Neural cell (in vitro differentiated cells): ENCODE measurements around the gene CAMK2D. TPM values are rescaled to one million over a fixed set of nuclear protein-coding genes. Genes with fewer than 3 reads are reported as not detected.

ENCODE experiments used
- H2AFZ ChIP-seq: fragments of 200-600, 300-800 bp; sonication (generic), shearing (Covaris generic); 2 replicates; pipeline ENCODE4 v1.6.0; 2014; ENCODE audit warnings: low read depth, mild to moderate bottlenecking, antibody characterized with exemption, low read length, moderate library complexity
- H3F3A ChIP-seq: fragments of 200-600 bp; shearing (Covaris generic); 2 replicates; pipeline ENCODE4 v1.6.1; 2016; ENCODE audit warnings: mild to moderate bottlenecking, moderate library complexity, mixed read lengths, antibody characterized with exemption, low read length; ENCODE audit not compliant: insufficient read depth, poor library complexity, severe bottlenecking
- H3K27ac ChIP-seq: fragments of 200-600, 300-800 bp; sonication (generic), shearing (Covaris generic); 2 replicates; pipeline ENCODE4 v1.5.1; 2014; ENCODE audit warnings: mild to moderate bottlenecking, low read length, moderate library complexity
- H3K27me3 ChIP-seq: fragments of 300-800, 200-600 bp; sonication (generic), shearing (Covaris generic); 2 replicates; pipeline ENCODE4 v1.6.0; 2014; ENCODE audit warnings: mild to moderate bottlenecking, low read depth, low read length, moderate library complexity; ENCODE audit not compliant: insufficient read depth
- H3K36me3 ChIP-seq: fragments of 300-800, 200-600 bp; sonication (generic), shearing (Covaris generic); 2 replicates; pipeline ENCODE4 v1.5.1; 2014; ENCODE audit warnings: mild to moderate bottlenecking, antibody characterized with exemption, low read length, moderate library complexity; ENCODE audit not compliant: insufficient read depth
- H3K4me2 ChIP-seq: fragments of 300-800, 200-600 bp; sonication (generic), shearing (Covaris generic); 2 replicates; pipeline ENCODE4 v1.6.0; 2014; ENCODE audit warnings: mild to moderate bottlenecking, low read length
- H3K4me3 ChIP-seq: fragments of 300-800, 200-600 bp; sonication (generic), shearing (Covaris generic); 2 replicates; pipeline ENCODE4 v1.5.1; 2014; ENCODE audit warnings: mild to moderate bottlenecking, low read length, moderate library complexity
- H3K79me2 ChIP-seq: fragments of 200-600 bp; shearing (Covaris generic); replicated peaks from 2 replicates; pipeline ENCODE4 v1.6.0; 2014; ENCODE audit warnings: mild to moderate bottlenecking, low read length, moderate library complexity; ENCODE audit not compliant: insufficient read depth
- H3K9ac ChIP-seq: fragments of 300-800, 200-600 bp; sonication (generic), shearing (Covaris generic); 2 replicates; pipeline ENCODE4 v1.6.1; 2016; ENCODE audit warnings: mild to moderate bottlenecking, low read length, mixed read lengths
- H3K9me2 ChIP-seq: fragments of 200-600 bp; shearing (Covaris generic); 2 replicates; pipeline ENCODE4 v1.6.1; 2016; ENCODE audit warnings: mild to moderate bottlenecking, low read length, mixed read lengths; ENCODE audit not compliant: insufficient read depth
- H3K9me3 ChIP-seq: fragments of 200-600, 300-800 bp; sonication (generic), shearing (Covaris generic); 2 replicates; pipeline ENCODE4 v1.6.1; 2016; ENCODE audit warnings: mild to moderate bottlenecking, mixed run types, low read length, moderate library complexity, mixed read lengths
- H4K20me1 ChIP-seq: fragments of 200-600 bp; shearing (Covaris generic); 2 replicates; pipeline ENCODE4 v1.6.1; 2016; ENCODE audit warnings: mild to moderate bottlenecking, mixed run types; ENCODE audit not compliant: insufficient read depth
- EP300 ChIP-seq: fragments of 450-650 bp; conservative IDR thresholded peaks from 2 replicates; pipeline ENCODE4 v1.6.1; 2014; ENCODE audit warnings: antibody characterized with exemption, mild to moderate bottlenecking, moderate library complexity; ENCODE audit not compliant: poor library complexity, severe bottlenecking
- EZH2 ChIP-seq: fragments of 200-600, 300-800 bp; shearing (Covaris generic), sonication (generic); IDR thresholded peaks from 2 replicates; pipeline ENCODE4 v1.6.1; 2014; ENCODE audit warnings: antibody characterized with exemption, low read length, borderline replicate concordance, mild to moderate bottlenecking; ENCODE audit not compliant: insufficient read depth, poor library complexity, severe bottlenecking
- MXI1 ChIP-seq: fragments of 450-650 bp; conservative IDR thresholded peaks from 2 replicates; pipeline ENCODE4 v1.6.1; 2014; ENCODE audit warnings: antibody characterized with exemption, mild to moderate bottlenecking; ENCODE audit not compliant: poor library complexity, severe bottlenecking
- POLR2AphosphoS5 ChIP-seq: IDR thresholded peaks from 2 replicates; pipeline ENCODE4 v1.6.1; 2012
- RAD21 ChIP-seq: fragments of 450-650 bp; conservative IDR thresholded peaks from 2 replicates; pipeline ENCODE4 v1.6.1; 2014; ENCODE audit warnings: antibody characterized with exemption, mild to moderate bottlenecking, moderate library complexity
- SMC3 ChIP-seq: fragments of 450-650 bp; conservative IDR thresholded peaks from 2 replicates; pipeline ENCODE4 v1.6.1; 2014; ENCODE audit warnings: antibody characterized with exemption, mild to moderate bottlenecking, moderate library complexity; ENCODE audit not compliant: poor library complexity
- TAF1 ChIP-seq: IDR thresholded peaks from 2 replicates; pipeline ENCODE4 v1.6.1; 2012; ENCODE audit warnings: low read depth
- polyA plus RNA-seq: library from polyadenylated mRNA; depleted of rRNA; stranded (reverse); fragments of >200 nt; gene quantifications from 2 replicates; pipeline ENCODE4 v1.2.3, GENCODE V29; 2014
- TF ChIP-seq, protein P1 (sequence below): IDR thresholded peaks from 2 replicates; pipeline ENCODE4 v1.6.1; 2012; ENCODE audit warnings: borderline replicate concordance
- TF ChIP-seq, protein P2 (sequence below): fragments of 450-650 bp; IDR thresholded peaks from 2 replicates; pipeline ENCODE4 v1.5.1; 2014; ENCODE audit warnings: antibody characterized with exemption, mild to moderate bottlenecking, moderate library complexity; ENCODE audit not compliant: poor library complexity, severe bottlenecking

The CAMK2D gene
- polyA plus RNA-seq, 1 donor from 2014 or later = 27.1 TPM

DNA sequence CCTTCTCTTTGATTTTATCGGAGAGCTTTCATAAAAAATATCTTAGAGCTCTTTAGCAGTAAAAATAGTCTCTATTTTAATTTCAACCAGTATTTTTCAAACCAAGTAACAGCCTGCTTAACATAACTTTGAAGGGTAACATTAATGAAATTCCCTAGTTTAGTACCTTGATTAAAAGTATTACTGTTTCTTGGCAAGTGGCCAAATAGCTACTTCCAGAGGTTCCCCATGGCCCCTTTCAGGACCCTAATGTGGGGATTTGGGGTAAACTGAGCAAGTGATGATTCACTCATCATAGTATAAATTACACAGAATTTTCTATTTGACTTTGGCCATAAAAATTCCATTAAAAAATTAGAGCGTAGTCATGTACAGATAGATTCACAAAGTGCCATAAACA is 211.0 kb downstream of the CAMK2D start:
- TF ChIP-seq, protein P1, sequence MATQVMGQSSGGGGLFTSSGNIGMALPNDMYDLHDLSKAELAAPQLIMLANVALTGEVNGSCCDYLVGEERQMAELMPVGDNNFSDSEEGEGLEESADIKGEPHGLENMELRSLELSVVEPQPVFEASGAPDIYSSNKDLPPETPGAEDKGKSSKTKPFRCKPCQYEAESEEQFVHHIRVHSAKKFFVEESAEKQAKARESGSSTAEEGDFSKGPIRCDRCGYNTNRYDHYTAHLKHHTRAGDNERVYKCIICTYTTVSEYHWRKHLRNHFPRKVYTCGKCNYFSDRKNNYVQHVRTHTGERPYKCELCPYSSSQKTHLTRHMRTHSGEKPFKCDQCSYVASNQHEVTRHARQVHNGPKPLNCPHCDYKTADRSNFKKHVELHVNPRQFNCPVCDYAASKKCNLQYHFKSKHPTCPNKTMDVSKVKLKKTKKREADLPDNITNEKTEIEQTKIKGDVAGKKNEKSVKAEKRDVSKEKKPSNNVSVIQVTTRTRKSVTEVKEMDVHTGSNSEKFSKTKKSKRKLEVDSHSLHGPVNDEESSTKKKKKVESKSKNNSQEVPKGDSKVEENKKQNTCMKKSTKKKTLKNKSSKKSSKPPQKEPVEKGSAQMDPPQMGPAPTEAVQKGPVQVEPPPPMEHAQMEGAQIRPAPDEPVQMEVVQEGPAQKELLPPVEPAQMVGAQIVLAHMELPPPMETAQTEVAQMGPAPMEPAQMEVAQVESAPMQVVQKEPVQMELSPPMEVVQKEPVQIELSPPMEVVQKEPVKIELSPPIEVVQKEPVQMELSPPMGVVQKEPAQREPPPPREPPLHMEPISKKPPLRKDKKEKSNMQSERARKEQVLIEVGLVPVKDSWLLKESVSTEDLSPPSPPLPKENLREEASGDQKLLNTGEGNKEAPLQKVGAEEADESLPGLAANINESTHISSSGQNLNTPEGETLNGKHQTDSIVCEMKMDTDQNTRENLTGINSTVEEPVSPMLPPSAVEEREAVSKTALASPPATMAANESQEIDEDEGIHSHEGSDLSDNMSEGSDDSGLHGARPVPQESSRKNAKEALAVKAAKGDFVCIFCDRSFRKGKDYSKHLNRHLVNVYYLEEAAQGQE = no peak
- TF ChIP-seq SMC3 (no peak), EZH2 (no peak), RAD21 (no peak), TAF1 (no peak), MXI1 (no peak), POLR2AphosphoS5 (no peak)
- TF ChIP-seq, protein P2, sequence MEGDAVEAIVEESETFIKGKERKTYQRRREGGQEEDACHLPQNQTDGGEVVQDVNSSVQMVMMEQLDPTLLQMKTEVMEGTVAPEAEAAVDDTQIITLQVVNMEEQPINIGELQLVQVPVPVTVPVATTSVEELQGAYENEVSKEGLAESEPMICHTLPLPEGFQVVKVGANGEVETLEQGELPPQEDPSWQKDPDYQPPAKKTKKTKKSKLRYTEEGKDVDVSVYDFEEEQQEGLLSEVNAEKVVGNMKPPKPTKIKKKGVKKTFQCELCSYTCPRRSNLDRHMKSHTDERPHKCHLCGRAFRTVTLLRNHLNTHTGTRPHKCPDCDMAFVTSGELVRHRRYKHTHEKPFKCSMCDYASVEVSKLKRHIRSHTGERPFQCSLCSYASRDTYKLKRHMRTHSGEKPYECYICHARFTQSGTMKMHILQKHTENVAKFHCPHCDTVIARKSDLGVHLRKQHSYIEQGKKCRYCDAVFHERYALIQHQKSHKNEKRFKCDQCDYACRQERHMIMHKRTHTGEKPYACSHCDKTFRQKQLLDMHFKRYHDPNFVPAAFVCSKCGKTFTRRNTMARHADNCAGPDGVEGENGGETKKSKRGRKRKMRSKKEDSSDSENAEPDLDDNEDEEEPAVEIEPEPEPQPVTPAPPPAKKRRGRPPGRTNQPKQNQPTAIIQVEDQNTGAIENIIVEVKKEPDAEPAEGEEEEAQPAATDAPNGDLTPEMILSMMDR = no peak
- Histone ChIP-seq H3K27me3 (no peaks in the 10 kb centered on the region), H3K36me3 (no peaks in the 10 kb centered on the region), H3K4me2 (no peak overlapping the region), H3K9me3 (no peaks in the 10 kb centered on the region), H2AFZ (no peak overlapping the region), H3K9ac (no peak overlapping the region), H3K27ac (no peak overlapping the region), H3K4me3 (no peak overlapping the region), H3K9me2 (no peaks in the 10 kb centered on the region), H4K20me1 (no peaks in the 10 kb centered on the region), H3F3A (no peaks in the 10 kb centered on the region), H3K79me2 (no peaks in the 10 kb centered on the region)

DNA sequence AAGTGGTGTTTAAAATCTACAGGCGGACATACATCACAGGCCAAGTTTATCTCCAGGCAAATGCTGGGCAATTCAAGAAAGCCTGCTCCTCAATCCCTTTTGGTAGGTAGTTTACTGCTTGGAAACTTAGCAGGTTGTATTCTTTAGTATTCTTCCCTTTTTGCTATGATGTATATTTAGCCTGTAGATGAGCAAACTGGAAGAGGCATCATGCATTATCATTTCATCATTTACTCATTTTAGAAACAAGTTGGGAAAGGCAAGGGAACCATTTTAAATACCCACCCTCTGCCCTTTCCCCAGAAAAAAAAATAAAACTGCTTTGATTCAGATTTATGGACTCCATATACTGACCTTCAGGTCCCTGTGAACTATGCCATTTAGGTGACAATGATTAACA is 213.2 kb downstream of the CAMK2D start:
- Histone ChIP-seq H3K27ac (no peak overlapping the region), H3K4me3 (no peak overlapping the region), H3K9me3 (no peaks in the 10 kb centered on the region), H3K4me2 (no peak overlapping the region), H3K27me3 (no peaks in the 10 kb centered on the region), H3K79me2 (no peaks in the 10 kb centered on the region), H3K9ac (no peak overlapping the region), H3F3A (no peaks in the 10 kb centered on the region), H2AFZ (no peak overlapping the region), H4K20me1 (no peaks in the 10 kb centered on the region), H3K36me3 (no peaks in the 10 kb centered on the region), H3K9me2 (no peaks in the 10 kb centered on the region)
- TF ChIP-seq TAF1 (no peak), MXI1 (no peak), EP300 (no peak), POLR2AphosphoS5 (no peak), SMC3 (no peak), EZH2 (no peak), RAD21 (no peak)
- TF ChIP-seq, protein P2 = no peak
- TF ChIP-seq, protein P1 = no peak
